Vagina (tissue), 2 donors: Measurements from ENCODE around the gene CTNND2. TPM values are rescaled to one million over a fixed set of nuclear protein-coding genes. Genes with fewer than 3 reads are reported as not detected.

Experiments
- DNase-seq, 2 donors: peaks; one replicate each; pipeline ENCODE4 v3.0.0-alpha.2; 2017; ENCODE audit errors: extremely low spot score in 2 of 2
- H3K27ac ChIP-seq: fragments of 200-600 bp; sonication (generic); one replicate; pipeline ENCODE4 v1.5.1; 2019
- H3K27me3 ChIP-seq: fragments of 200-600 bp; sonication (generic); one replicate; pipeline ENCODE4 v1.5.1; 2019
- H3K36me3 ChIP-seq, 2 donors: fragments of 200-600 bp; sonication (generic); one replicate each; pipeline ENCODE4 v1.5.1; 2017 to 2019
- H3K4me1 ChIP-seq: fragments of 200-600 bp; sonication (generic); one replicate; pipeline ENCODE4 v1.5.1; 2019
- H3K4me3 ChIP-seq, 2 donors: fragments of 200-600 bp; sonication (generic); 1 replicate in 1 of 2; 2 replicates in 1 of 2; pipeline ENCODE4 v1.5.1; 2016 to 2019
- H3K9me3 ChIP-seq: fragments of 200-600 bp; sonication (generic); one replicate; pipeline ENCODE4 v1.5.1; 2019
- POLR2A ChIP-seq, 2 donors: fragments of 450-650 bp; IDR thresholded peaks; one replicate each; pipeline ENCODE4 v1.6.1; 2017; ENCODE audit warnings: antibody characterized with exemption in 2 of 2, mild to moderate bottlenecking in 2 of 2, moderate library complexity in 2 of 2
- POLR2AphosphoS5 ChIP-seq, 2 donors: sonication (generic); formaldehyde crosslinking; IDR thresholded peaks; one replicate each; pipeline ENCODE4 v1.9.0; 2017; ENCODE audit warnings: antibody characterized with exemption in 2 of 2, mild to moderate bottlenecking in 2 of 2, low read depth in 1 of 2; ENCODE audit not compliant: insufficient read depth in 1 of 2
- intact Hi-C: fragments of 100-400 bp; cut with DNase I; formaldehyde crosslinking; loops from one replicate; pipeline ENCODE4 v1.15.1; 2023
- total RNA-seq: library from RNA; depleted of rRNA; stranded (reverse); fragments of >200 nt; gene quantifications from one replicate; pipeline ENCODE4 v1.2.3, GENCODE V29; 2016
- TF ChIP-seq, protein P1 (sequence below), 3 experiments: fragments of 450-650 bp in 2 of 3; fragments of 200-600 bp in 1 of 3; sonication (generic) in 1 of 3; IDR thresholded peaks; one replicate each; pipeline ENCODE4 v1.5.1; 2017 to 2019; ENCODE audit warnings: antibody characterized with exemption in 3 of 3, mild to moderate bottlenecking in 2 of 3, moderate library complexity in 2 of 3

CTNND2 gene
- total RNA-seq, 1 donor from 2014 or later: 1.7 TPM

DNA sequence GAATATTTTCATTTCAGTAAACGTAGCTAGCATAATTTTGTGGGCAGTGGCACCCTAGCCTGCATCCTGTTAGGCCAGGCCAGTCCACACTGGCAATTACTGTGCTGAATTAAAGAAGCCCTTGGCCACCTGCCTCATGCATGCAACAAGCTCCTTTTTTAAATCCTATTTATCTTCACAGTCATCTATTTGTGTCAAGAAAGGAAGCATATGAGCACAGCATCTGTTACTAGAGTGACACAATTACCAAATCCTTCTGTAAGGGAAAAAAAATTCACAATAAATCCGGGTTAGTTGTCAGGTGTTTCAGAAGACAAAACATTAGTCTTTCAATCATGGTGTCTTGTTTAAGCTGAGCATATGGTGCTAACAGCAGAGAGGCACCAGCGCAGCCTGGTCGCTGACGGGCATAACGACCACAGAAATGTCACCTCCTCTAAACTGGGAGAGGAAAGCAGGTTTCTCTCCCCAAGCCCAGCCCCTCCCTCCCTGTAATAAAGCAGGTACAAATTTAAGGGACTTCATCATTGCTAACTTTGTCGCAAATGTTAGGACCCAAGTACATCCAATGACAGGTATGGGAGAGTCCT lies 520.6 kb downstream of the CTNND2 start:
- H3K36me3 ChIP-seq: no peaks in the 10 kb centered on the region
- TF ChIP-seq POLR2AphosphoS5 (IDR thresholded peaks at IDR 0.05; ENCODE audit: insufficient read depth in 1 of 2, low read depth in 1 of 2): no peak
- no peak for TF ChIP-seq POLR2A (IDR thresholded peaks at IDR 0.05)
- TF ChIP-seq, protein P1, sequence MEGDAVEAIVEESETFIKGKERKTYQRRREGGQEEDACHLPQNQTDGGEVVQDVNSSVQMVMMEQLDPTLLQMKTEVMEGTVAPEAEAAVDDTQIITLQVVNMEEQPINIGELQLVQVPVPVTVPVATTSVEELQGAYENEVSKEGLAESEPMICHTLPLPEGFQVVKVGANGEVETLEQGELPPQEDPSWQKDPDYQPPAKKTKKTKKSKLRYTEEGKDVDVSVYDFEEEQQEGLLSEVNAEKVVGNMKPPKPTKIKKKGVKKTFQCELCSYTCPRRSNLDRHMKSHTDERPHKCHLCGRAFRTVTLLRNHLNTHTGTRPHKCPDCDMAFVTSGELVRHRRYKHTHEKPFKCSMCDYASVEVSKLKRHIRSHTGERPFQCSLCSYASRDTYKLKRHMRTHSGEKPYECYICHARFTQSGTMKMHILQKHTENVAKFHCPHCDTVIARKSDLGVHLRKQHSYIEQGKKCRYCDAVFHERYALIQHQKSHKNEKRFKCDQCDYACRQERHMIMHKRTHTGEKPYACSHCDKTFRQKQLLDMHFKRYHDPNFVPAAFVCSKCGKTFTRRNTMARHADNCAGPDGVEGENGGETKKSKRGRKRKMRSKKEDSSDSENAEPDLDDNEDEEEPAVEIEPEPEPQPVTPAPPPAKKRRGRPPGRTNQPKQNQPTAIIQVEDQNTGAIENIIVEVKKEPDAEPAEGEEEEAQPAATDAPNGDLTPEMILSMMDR (IDR thresholded peaks at IDR 0.05): no peak
- no peaks in the 10 kb centered on the region for H3K27me3 ChIP-seq
- DNase-seq: no peak
- H3K4me1 ChIP-seq: peaks cover 5% of the 10 kb centered on the region
- no peak overlapping the region for H3K27ac ChIP-seq
- no peak overlapping the region for H3K4me3 ChIP-seq
- intact Hi-C loops: no loop called here
- H3K9me3 ChIP-seq: no peaks in the 10 kb centered on the region

DNA sequence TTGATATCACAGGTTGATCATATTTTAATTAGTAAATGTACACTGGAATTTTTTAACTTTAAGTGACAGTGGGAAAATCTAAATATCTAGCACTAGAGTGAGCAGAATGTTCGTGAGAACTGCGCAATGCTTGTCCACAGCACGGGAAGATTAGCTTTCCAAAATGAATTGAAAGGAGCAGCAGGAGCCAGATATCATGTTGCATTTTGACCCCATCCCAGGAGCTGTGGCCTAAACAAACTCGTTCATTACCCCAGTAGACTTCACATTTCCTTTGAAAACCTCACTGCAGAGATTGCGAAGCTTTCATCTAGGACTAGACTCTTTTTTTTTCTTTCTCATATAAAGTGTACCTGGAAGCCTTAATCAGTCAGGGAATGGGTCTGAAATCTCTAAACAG lies 525.8 kb downstream of the CTNND2 start:
- no peak for DNase-seq

DNA sequence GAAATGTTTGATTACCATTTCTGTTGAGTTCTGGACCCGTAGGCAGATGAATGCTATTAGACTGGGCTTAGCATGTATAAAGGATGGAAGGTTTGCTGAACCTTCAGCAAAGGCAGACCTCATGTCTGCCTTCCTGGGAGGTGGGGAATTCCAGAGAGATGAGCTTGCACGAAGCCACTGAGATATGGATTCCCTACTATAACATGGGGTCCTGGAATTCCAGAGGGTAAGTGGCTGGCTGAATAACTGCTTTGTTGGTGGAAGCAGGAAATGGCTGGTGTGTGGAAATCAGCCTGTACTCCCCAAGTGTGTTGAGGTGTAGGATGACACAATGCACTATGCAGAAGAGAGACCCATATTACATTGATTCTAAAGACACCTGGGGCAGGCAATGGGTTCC lies 526.4 kb downstream of the CTNND2 start:
- no peak overlapping the region for H3K27ac ChIP-seq
- no peaks in the 10 kb centered on the region for H3K9me3 ChIP-seq
- H3K4me3 ChIP-seq: no peak overlapping the region
- no peak for DNase-seq
- intact Hi-C loops: no loop called here
- H3K27me3 ChIP-seq: no peaks in the 10 kb centered on the region
- no peaks in the 10 kb centered on the region for H3K36me3 ChIP-seq
- no peaks in the 10 kb centered on the region for H3K4me1 ChIP-seq
- TF ChIP-seq, protein P1 (IDR thresholded peaks at IDR 0.05): no peak
- TF ChIP-seq POLR2A (IDR thresholded peaks at IDR 0.05): no peak
- no peak for TF ChIP-seq POLR2AphosphoS5 (IDR thresholded peaks at IDR 0.05; ENCODE audit: insufficient read depth in 1 of 2, low read depth in 1 of 2)

More for the DNA sequence above, 525.8 kb downstream of the CTNND2 start:
- H3K4me3 ChIP-seq: no peak overlapping the region
- no peaks in the 10 kb centered on the region for H3K9me3 ChIP-seq
- H3K27ac ChIP-seq: no peak overlapping the region
- intact Hi-C loops: no loop called here
- no peaks in the 10 kb centered on the region for H3K36me3 ChIP-seq
- H3K4me1 ChIP-seq: no peaks in the 10 kb centered on the region
- H3K27me3 ChIP-seq: no peaks in the 10 kb centered on the region
- TF ChIP-seq, protein P1 (IDR thresholded peaks at IDR 0.05): no peak
- no peak for TF ChIP-seq POLR2AphosphoS5 (IDR thresholded peaks at IDR 0.05; ENCODE audit: insufficient read depth in 1 of 2, low read depth in 1 of 2)
- TF ChIP-seq POLR2A (IDR thresholded peaks at IDR 0.05): no peak

DNA sequence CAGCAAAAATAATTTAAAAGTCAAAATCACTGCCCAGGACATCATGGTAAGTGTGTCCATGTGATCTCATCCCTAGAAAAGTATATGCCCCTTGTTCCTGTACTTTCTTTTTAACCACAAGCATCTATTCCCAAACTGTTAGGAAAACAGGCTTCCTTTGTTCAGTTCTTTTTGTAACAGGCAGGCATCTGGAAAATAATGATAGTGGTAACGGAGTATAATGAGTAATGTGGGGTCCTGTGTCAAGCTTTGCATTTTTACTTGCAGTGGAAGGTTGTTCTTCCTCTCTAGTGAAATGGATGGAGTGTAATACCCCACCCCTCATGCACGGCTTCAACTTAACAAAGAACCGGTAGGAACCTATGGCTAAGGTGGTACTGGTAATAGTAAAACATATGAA lies 532.1 kb downstream of the CTNND2 start:
- H3K4me1 ChIP-seq: no peaks in the 10 kb centered on the region
- DNase-seq: no peak
- H3K4me3 ChIP-seq: no peak overlapping the region
- no peaks in the 10 kb centered on the region for H3K9me3 ChIP-seq
- TF ChIP-seq, protein P1 (IDR thresholded peaks at IDR 0.05): no peak
- TF ChIP-seq POLR2A (IDR thresholded peaks at IDR 0.05) (no peak), POLR2AphosphoS5 (IDR thresholded peaks at IDR 0.05; ENCODE audit: insufficient read depth in 1 of 2, low read depth in 1 of 2) (no peak)
- no peak overlapping the region for H3K27ac ChIP-seq
- H3K36me3 ChIP-seq: no peaks in the 10 kb centered on the region
- intact Hi-C loops: no loop called here
- H3K27me3 ChIP-seq: no peaks in the 10 kb centered on the region

DNA sequence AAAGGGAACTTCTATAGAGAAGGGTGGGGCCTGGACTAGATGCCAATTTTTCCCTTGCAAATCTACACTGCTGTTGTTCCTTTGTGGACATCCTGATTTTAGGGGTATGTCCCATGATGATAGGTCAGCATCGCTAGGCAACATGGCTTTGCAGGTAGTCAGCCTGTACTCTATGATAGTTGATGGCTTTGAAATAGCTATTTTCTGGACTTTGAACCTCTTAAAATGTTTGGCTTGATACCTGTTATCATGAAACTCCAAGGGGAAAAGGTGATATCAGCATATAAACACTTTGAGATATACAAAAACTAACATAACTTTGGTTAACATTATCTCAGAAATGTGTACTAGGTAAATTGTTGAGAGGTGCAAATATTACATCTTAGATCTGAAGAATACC lies 533.2 kb downstream of the CTNND2 start:
- intact Hi-C loops: no loop called here
- TF ChIP-seq POLR2AphosphoS5 (IDR thresholded peaks at IDR 0.05; ENCODE audit: insufficient read depth in 1 of 2, low read depth in 1 of 2) (no peak), POLR2A (IDR thresholded peaks at IDR 0.05) (no peak)
- TF ChIP-seq, protein P1 (IDR thresholded peaks at IDR 0.05): no peak

More for the DNA sequence above, 533.2 kb downstream of the CTNND2 start:
- no peaks in the 10 kb centered on the region for H3K36me3 ChIP-seq
- H3K4me1 ChIP-seq: no peaks in the 10 kb centered on the region
- H3K9me3 ChIP-seq: no peaks in the 10 kb centered on the region
- H3K27ac ChIP-seq: no peak overlapping the region
- no peak overlapping the region for H3K4me3 ChIP-seq
- no peaks in the 10 kb centered on the region for H3K27me3 ChIP-seq
- no peak for DNase-seq
